ENCODE measurements around the gene ASPRV1. TPM values are rescaled to one million over a fixed set of nuclear protein-coding genes. Genes with fewer than 3 reads are reported as not detected.

Gene ASPRV1
- total and polyA plus RNA-seq, 4 donors: 0.19 to 0.75 (median 0.23) TPM

- WGBS: 56% methylated on average over 4 of the region's 4 CpGs
- Histone ChIP-seq H3K9me3 (ENCODE audit: control insufficient read depth in 4 of 4, low read length in 3 of 4) (no peaks in the 10 kb centered on the region), H3K9ac (ENCODE audit: low read depth in 1 of 2, low read length in 2 of 2) (no peak overlapping the region), H3K4me1 (ENCODE audit: control insufficient read depth in 4 of 4, insufficient read depth in 4 of 4, low read length in 3 of 4) (peaks cover 0 to 8% (median 3%) of the 10 kb centered on the region in 4 donors), H3K27me3 (ENCODE audit: control insufficient read depth in 4 of 4, insufficient read depth in 4 of 4, low read length in 3 of 4) (no peaks in the 10 kb centered on the region), H3K27ac (ENCODE audit: low read depth in 1 of 2, low read length in 2 of 2) (peak overlapping the region in 1 of 2 donors; percentile 15), H3K4me3 (ENCODE audit: low read depth in 1 of 3, low read length in 3 of 3) (no peak overlapping the region), H3K36me3 (ENCODE audit: control insufficient read depth in 4 of 4, insufficient read depth in 3 of 4, low read depth in 1 of 4, low read length in 3 of 4) (peaks cover 13 to 35% (median 28%) of the 10 kb centered on the region in 4 donors)
- DNase-seq (ENCODE audit: low spot score): no peak
- TF ChIP-seq JUND (IDR thresholded peaks at IDR 0.05): peak in 1 of 2 donors; percentile 20
- peak; percentile 40 to 51 for TF ChIP-seq HNF4A (conservative IDR thresholded peaks at IDR 0.05)
- TF ChIP-seq, protein P1, sequence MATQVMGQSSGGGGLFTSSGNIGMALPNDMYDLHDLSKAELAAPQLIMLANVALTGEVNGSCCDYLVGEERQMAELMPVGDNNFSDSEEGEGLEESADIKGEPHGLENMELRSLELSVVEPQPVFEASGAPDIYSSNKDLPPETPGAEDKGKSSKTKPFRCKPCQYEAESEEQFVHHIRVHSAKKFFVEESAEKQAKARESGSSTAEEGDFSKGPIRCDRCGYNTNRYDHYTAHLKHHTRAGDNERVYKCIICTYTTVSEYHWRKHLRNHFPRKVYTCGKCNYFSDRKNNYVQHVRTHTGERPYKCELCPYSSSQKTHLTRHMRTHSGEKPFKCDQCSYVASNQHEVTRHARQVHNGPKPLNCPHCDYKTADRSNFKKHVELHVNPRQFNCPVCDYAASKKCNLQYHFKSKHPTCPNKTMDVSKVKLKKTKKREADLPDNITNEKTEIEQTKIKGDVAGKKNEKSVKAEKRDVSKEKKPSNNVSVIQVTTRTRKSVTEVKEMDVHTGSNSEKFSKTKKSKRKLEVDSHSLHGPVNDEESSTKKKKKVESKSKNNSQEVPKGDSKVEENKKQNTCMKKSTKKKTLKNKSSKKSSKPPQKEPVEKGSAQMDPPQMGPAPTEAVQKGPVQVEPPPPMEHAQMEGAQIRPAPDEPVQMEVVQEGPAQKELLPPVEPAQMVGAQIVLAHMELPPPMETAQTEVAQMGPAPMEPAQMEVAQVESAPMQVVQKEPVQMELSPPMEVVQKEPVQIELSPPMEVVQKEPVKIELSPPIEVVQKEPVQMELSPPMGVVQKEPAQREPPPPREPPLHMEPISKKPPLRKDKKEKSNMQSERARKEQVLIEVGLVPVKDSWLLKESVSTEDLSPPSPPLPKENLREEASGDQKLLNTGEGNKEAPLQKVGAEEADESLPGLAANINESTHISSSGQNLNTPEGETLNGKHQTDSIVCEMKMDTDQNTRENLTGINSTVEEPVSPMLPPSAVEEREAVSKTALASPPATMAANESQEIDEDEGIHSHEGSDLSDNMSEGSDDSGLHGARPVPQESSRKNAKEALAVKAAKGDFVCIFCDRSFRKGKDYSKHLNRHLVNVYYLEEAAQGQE (IDR thresholded peaks at IDR 0.05): no peak
- no peak for TF ChIP-seq TAF1 (conservative IDR thresholded peaks at IDR 0.05)
- TF ChIP-seq YY1 (IDR thresholded peaks at IDR 0.05): no peak
Measured at GRCh38 chr2:69933839-69934613, 27.4 kb downstream of the ASPRV1 start.

DNA sequence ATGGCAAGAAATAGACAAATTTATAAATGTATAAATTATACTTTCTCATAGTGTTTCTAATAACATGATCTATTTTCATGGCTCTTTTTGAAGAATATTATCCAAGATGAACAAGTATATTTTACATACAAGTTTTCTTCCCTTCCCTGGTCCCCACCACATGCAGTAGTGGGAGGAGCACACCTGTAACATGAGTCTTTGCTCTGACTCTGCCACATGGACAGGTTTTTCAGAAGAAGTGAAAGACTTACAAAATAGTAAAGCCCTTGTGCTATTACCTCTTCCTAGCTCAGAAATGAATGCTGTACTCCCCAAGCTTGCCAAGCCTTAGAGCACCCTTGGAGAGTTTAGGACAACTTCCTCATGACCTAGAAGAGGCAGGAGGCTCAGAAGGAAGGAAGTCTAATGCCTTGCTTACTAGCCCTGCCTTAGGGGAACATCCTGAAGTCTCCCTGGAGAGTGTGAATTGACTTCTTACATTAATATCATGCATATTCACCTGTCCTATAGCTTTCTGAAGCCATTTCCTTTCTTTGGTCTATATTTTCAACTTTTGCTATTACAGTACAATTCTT, 28.1 kb downstream of the ASPRV1 start:
- peaks cover 0 to 8% (median 3%) of the 10 kb centered on the region in 4 donors for H3K4me1 ChIP-seq (ENCODE audit: control insufficient read depth in 4 of 4, insufficient read depth in 4 of 4, low read length in 3 of 4)
- H3K9me3 ChIP-seq (ENCODE audit: control insufficient read depth in 4 of 4, low read length in 3 of 4): no peaks in the 10 kb centered on the region
- no peak overlapping the region for H3K4me3 ChIP-seq (ENCODE audit: low read depth in 1 of 3, low read length in 3 of 3)
- TF ChIP-seq MAX (IDR thresholded peaks at IDR 0.05) (peak; percentile 16), SP1 (IDR thresholded peaks at IDR 0.05) (no peak), RAD21 (IDR thresholded peaks at IDR 0.05) (no peak), NR2F2 (IDR thresholded peaks at IDR 0.05) (no peak)
- peaks cover 17 to 29% (median 24%) of the 10 kb centered on the region in 4 donors for H3K36me3 ChIP-seq (ENCODE audit: control insufficient read depth in 4 of 4, insufficient read depth in 3 of 4, low read depth in 1 of 4, low read length in 3 of 4)
- no peaks in the 10 kb centered on the region for H3K27me3 ChIP-seq (ENCODE audit: control insufficient read depth in 4 of 4, insufficient read depth in 4 of 4, low read length in 3 of 4)
- peak overlapping the region in 1 of 2 donors; percentile 15 for H3K27ac ChIP-seq (ENCODE audit: low read depth in 1 of 2, low read length in 2 of 2)
- no peak overlapping the region for H3K9ac ChIP-seq (ENCODE audit: low read depth in 1 of 2, low read length in 2 of 2)
- DNase-seq (ENCODE audit: low spot score): no peak

DNA sequence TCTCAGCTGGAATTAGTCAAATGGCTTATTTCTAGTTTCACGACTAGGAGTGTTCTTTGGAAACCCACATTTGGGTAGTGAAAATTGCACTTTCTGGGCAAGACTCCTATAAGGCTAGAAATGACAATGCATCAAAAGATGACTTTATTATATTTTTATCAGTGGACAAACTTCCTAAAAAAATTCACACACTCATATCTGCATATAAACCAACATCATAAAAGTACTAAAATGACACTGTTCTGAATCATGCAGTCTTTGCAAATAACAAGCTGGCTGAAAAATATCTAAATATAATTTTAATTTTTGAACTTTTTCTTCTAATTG, 28.9 kb downstream of the ASPRV1 start:
- Histone ChIP-seq H3K36me3 (ENCODE audit: control insufficient read depth in 4 of 4, insufficient read depth in 3 of 4, low read depth in 1 of 4, low read length in 3 of 4) (peaks cover 12 to 23% (median 18%) of the 10 kb centered on the region in 4 donors), H3K4me1 (ENCODE audit: control insufficient read depth in 4 of 4, insufficient read depth in 4 of 4, low read length in 3 of 4) (peaks cover 0 to 8% (median 3%) of the 10 kb centered on the region in 4 donors), H3K27ac (ENCODE audit: low read depth in 1 of 2, low read length in 2 of 2) (no peak overlapping the region), H3K9ac (ENCODE audit: low read depth in 1 of 2, low read length in 2 of 2) (no peak overlapping the region), H3K9me3 (ENCODE audit: control insufficient read depth in 4 of 4, low read length in 3 of 4) (no peaks in the 10 kb centered on the region), H3K27me3 (ENCODE audit: control insufficient read depth in 4 of 4, insufficient read depth in 4 of 4, low read length in 3 of 4) (no peaks in the 10 kb centered on the region), H3K4me3 (ENCODE audit: low read depth in 1 of 3, low read length in 3 of 3) (no peak overlapping the region)
- TF ChIP-seq JUND (IDR thresholded peaks at IDR 0.05) (no peak), MAX (IDR thresholded peaks at IDR 0.05) (no peak)
- no peak for DNase-seq (ENCODE audit: low spot score)
- 85% methylated on average over 1 of the region's 1 CpG for WGBS

All from liver (tissue), 9 donors.